Measurements from ENCODE around the gene GFAP. TPM values are rescaled to one million over a fixed set of nuclear protein-coding genes. Genes with fewer than 3 reads are reported as not detected.

GFAP gene
- total RNA-seq, 1 donor: under 0.01 TPM

DNA sequence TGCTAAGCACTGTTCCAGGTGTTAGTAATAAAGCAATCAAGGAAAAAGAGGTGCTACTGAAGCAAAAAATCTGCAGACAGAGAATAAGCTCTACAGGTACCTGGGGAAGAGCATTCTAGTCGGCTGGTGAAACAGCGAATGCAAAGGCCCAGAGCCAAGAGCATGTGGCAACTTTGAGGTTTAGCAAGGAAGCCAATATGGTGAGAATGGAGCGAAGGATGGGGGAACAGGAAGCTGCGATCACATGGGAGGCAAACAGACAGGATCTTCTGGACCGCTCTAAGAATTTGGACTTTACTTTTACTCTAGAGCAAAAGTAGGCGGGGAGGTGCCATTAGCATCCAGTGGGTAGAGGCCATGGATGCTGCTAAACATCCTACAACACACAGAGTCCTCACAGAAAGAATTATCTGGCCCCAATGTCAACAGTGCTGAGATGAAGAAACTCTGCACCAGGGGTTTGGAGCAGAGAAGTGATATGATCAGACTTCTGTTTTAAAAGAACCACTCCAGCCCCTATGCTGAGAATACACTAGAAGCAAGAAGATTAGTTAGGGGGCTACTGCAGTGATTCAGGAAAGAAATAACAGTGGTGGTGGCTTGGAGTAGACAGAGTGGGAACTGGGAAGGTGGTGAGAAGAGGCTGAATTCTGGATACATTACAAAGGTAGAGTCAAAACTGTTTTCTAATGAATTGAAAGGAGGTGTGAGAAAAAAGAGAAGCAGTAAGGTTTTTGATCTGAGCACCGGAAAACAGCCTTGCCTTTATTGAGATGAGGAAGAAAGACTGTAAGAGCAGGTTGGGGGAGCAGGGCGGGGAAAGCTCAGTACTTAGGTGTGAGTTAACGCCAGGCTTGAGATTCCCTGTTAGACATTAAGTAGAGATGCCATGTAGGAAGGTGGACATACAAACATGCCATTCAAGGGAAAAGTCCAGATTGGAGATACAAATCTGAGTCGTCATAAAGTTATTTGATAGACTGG lies 27.0 kb downstream of the GFAP start:
- DNase-seq (ENCODE audit: insufficient read length, low spot score, missing footprints): peak; percentile 50
- TF ChIP-seq, protein P1, sequence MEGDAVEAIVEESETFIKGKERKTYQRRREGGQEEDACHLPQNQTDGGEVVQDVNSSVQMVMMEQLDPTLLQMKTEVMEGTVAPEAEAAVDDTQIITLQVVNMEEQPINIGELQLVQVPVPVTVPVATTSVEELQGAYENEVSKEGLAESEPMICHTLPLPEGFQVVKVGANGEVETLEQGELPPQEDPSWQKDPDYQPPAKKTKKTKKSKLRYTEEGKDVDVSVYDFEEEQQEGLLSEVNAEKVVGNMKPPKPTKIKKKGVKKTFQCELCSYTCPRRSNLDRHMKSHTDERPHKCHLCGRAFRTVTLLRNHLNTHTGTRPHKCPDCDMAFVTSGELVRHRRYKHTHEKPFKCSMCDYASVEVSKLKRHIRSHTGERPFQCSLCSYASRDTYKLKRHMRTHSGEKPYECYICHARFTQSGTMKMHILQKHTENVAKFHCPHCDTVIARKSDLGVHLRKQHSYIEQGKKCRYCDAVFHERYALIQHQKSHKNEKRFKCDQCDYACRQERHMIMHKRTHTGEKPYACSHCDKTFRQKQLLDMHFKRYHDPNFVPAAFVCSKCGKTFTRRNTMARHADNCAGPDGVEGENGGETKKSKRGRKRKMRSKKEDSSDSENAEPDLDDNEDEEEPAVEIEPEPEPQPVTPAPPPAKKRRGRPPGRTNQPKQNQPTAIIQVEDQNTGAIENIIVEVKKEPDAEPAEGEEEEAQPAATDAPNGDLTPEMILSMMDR (IDR thresholded peaks at IDR 0.05; ENCODE audit: extremely low read depth, low read depth, low read length): no peak
- H3K36me3 ChIP-seq (ENCODE audit: insufficient read depth, low read length): peaks cover 51% of the 10 kb centered on the region
- H3K4me3 ChIP-seq (ENCODE audit: insufficient read depth, low read length): no peak overlapping the region
- no peak overlapping the region for H2AFZ ChIP-seq (ENCODE audit: low read length)
- no peak overlapping the region for H3K27ac ChIP-seq (ENCODE audit: low read depth, low read length)
- no peak overlapping the region for H3K4me2 ChIP-seq (ENCODE audit: insufficient read depth, low read length)
- peaks cover 58% of the 10 kb centered on the region for H3K79me2 ChIP-seq (ENCODE audit: insufficient read depth, low read length)
- no peaks in the 10 kb centered on the region for H3K9me3 ChIP-seq (ENCODE audit: low read depth, low read length)
- no peaks in the 10 kb centered on the region for H3K27me3 ChIP-seq (ENCODE audit: insufficient read depth, low read length)
- H3K4me1 ChIP-seq (ENCODE audit: insufficient read depth, low read length): peaks cover 4% of the 10 kb centered on the region
- peaks cover 21% of the 10 kb centered on the region for H4K20me1 ChIP-seq (ENCODE audit: insufficient read depth, low read length)

DNA sequence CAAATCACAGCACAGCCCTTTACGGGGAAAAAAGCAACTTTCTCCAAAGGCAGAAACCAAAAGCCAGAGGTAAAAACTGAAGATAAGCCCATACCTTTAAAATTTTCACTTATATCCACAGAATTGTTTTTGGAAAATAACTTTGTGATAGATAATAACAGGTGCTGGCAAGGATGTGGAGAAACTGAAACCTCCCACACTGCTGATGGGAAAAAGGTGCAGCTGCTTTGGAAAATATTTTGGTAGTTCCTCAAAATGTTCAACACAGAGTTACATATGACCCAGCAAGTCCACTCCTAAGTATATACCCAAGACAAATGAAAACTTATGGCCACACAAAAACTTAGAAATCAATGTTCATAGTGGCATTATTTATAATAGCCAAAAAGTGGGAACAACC lies 28.3 kb downstream of the GFAP start:
- H3K27ac ChIP-seq (ENCODE audit: low read depth, low read length): no peak overlapping the region
- H3K4me2 ChIP-seq (ENCODE audit: insufficient read depth, low read length): no peak overlapping the region
- no peak for DNase-seq (ENCODE audit: insufficient read length, low spot score, missing footprints)
- peaks cover 56% of the 10 kb centered on the region for H3K36me3 ChIP-seq (ENCODE audit: insufficient read depth, low read length)
- peaks cover 21% of the 10 kb centered on the region for H4K20me1 ChIP-seq (ENCODE audit: insufficient read depth, low read length)
- peaks cover 51% of the 10 kb centered on the region for H3K79me2 ChIP-seq (ENCODE audit: insufficient read depth, low read length)
- TF ChIP-seq, protein P1 (IDR thresholded peaks at IDR 0.05; ENCODE audit: extremely low read depth, low read depth, low read length): no peak
- H3K9me3 ChIP-seq (ENCODE audit: low read depth, low read length): no peaks in the 10 kb centered on the region
- H3K27me3 ChIP-seq (ENCODE audit: insufficient read depth, low read length): no peaks in the 10 kb centered on the region
- no peak overlapping the region for H2AFZ ChIP-seq (ENCODE audit: low read length)
- peaks cover 4% of the 10 kb centered on the region for H3K4me1 ChIP-seq (ENCODE audit: insufficient read depth, low read length)
- no peak overlapping the region for H3K4me3 ChIP-seq (ENCODE audit: insufficient read depth, low read length)

DNA sequence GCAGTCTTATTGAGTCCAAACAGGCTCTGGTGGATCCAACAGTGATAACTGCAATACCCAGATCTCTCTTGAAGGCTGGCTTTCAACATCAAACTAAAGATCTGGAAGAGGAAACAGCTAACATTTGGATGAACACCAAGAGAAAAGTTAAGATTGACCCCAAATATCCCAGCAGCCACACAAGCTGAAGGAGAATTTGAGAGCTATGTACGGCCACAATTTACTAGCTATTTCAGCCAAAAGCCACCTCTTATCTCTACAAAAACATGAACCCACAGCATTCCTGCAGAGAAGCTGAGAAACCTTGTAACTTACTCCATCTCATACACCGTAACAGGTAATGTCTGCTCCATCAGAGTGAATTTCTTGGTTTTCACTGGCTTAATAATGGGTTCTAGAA lies 30.4 kb downstream of the GFAP start:
- TF ChIP-seq, protein P1 (IDR thresholded peaks at IDR 0.05; ENCODE audit: extremely low read depth, low read depth, low read length): no peak

DNA sequence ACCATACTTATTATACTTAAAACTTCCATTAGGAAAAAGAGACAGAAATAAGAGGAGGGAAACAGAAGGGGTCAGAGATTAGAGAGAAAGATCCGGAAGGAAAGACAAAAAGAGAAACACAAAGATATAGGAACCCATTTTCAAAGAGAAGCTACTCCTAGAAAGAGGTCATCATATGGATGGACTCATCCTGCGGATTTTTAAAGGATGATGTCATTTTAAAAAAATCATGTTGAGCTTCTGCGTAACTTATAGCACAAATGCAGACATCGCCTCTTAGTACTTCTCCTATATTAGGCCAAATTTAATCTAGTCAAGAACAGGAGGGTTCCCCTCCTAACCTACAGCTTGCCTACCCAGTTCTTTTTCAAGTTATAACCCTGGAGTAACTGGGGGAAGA lies 34.2 kb downstream of the GFAP start:
- TF ChIP-seq, protein P1 (IDR thresholded peaks at IDR 0.05; ENCODE audit: extremely low read depth, low read depth, low read length): no peak
- peaks cover 75% of the 10 kb centered on the region for H3K36me3 ChIP-seq (ENCODE audit: insufficient read depth, low read length)

More for the DNA sequence above, 30.4 kb downstream of the GFAP start:
- no peak overlapping the region for H2AFZ ChIP-seq (ENCODE audit: low read length)
- peaks cover 33% of the 10 kb centered on the region for H3K79me2 ChIP-seq (ENCODE audit: insufficient read depth, low read length)
- no peaks in the 10 kb centered on the region for H3K27me3 ChIP-seq (ENCODE audit: insufficient read depth, low read length)
- no peak overlapping the region for H3K4me2 ChIP-seq (ENCODE audit: insufficient read depth, low read length)
- no peak overlapping the region for H3K27ac ChIP-seq (ENCODE audit: low read depth, low read length)
- H3K4me3 ChIP-seq (ENCODE audit: insufficient read depth, low read length): no peak overlapping the region
- peaks cover 4% of the 10 kb centered on the region for H3K4me1 ChIP-seq (ENCODE audit: insufficient read depth, low read length)
- peaks cover 18% of the 10 kb centered on the region for H4K20me1 ChIP-seq (ENCODE audit: insufficient read depth, low read length)
- no peaks in the 10 kb centered on the region for H3K9me3 ChIP-seq (ENCODE audit: low read depth, low read length)
- H3K36me3 ChIP-seq (ENCODE audit: insufficient read depth, low read length): peaks cover 62% of the 10 kb centered on the region
- DNase-seq (ENCODE audit: insufficient read length, low spot score, missing footprints): no peak

More for the DNA sequence above, 34.2 kb downstream of the GFAP start:
- Histone ChIP-seq H2AFZ (ENCODE audit: low read length) (no peak overlapping the region), H3K9me3 (ENCODE audit: low read depth, low read length) (no peaks in the 10 kb centered on the region), H3K27ac (ENCODE audit: low read depth, low read length) (no peak overlapping the region), H3K4me1 (ENCODE audit: insufficient read depth, low read length) (no peaks in the 10 kb centered on the region), H3K27me3 (ENCODE audit: insufficient read depth, low read length) (no peaks in the 10 kb centered on the region), H3K4me3 (ENCODE audit: insufficient read depth, low read length) (no peak overlapping the region), H3K4me2 (ENCODE audit: insufficient read depth, low read length) (no peak overlapping the region), H4K20me1 (ENCODE audit: insufficient read depth, low read length) (peaks cover 4% of the 10 kb centered on the region), H3K79me2 (ENCODE audit: insufficient read depth, low read length) (no peaks in the 10 kb centered on the region)
- DNase-seq (ENCODE audit: insufficient read length, low spot score, missing footprints): no peak

All from osteoblast (primary cell).